GM23248 (cell line): Measurements from ENCODE around the gene TCF12.

Experiments
- EZH2 ChIP-seq: fragments of 200-600 bp; sonication (generic); IDR thresholded peaks from 2 replicates; pipeline ENCODE4 v1.6.1; 2018; ENCODE audit warnings: antibody characterized with exemption, mild to moderate bottlenecking; ENCODE audit not compliant: insufficient read depth, poor library complexity, severe bottlenecking
- EZH2phosphoT487 ChIP-seq: fragments of 200-600 bp; sonication (generic); IDR thresholded peaks from 2 replicates; pipeline ENCODE4 v1.6.1; 2018; ENCODE audit warnings: antibody characterized with exemption, moderate library complexity, mild to moderate bottlenecking, low read depth; ENCODE audit not compliant: insufficient read depth

DNA sequence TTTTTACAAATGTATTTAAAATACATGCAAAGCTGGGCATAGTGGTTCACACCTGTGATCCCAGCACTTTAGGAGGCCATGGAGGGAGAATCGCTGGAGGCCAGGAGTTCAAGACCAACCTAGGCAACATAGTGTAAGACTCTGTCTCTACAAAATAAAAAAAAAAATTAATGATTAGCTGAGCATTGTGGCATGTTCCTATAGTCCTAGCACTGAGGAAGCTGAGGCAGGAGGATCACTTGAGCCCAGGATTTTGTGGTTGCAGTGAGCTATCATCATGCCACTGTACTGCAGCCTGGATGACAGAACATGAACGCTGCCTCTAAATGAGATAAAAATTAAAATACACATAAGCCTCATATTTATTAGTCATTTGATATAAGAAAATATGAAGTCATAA, 142.8 kb downstream of the TCF12 start:
- no peak for TF ChIP-seq EZH2
- no peak for TF ChIP-seq EZH2phosphoT487
